SKM-1 (cell line): ENCODE measurements around the gene EYA4.

ENCODE experiments used
- DNase-seq: peaks from one replicate; lab custom pipeline; 2025; ENCODE audit not compliant: unreplicated experiment; lab: John Stamatoyannopoulos, UW

EYA4 gene

GRCh38 chr6:133241086-133241900 lies at the start of gene EYA4:
Gene EYA4, plus strand, starts transcription at chr6:133241357. Its CDS starts 33,424 bp downstream, at chr6:133274781.
- DNase-seq = peak; percentile 52

GRCh38 chr6:133193396-133193795 lies 47.8 kb upstream of the EYA4 start:
- DNase-seq = no peak

GRCh38 chr6:133198725-133199124 lies 42.4 kb upstream of the EYA4 start:
- DNase-seq = no peak

GRCh38 chr6:133201231-133201630 lies 39.9 kb upstream of the EYA4 start:
- no peak for DNase-seq

GRCh38 chr6:133202610-133203343 lies 38.4 kb upstream of the EYA4 start:
- no peak for DNase-seq

- DNase-seq = no peak
Measured at GRCh38 chr6:133203344-133203697, 37.8 kb upstream of the EYA4 start.

- no peak for DNase-seq
Measured at GRCh38 chr6:133205304-133205703, 35.9 kb upstream of the EYA4 start.

- DNase-seq = no peak
Measured at GRCh38 chr6:133206942-133207341, 34.2 kb upstream of the EYA4 start.

- no peak for DNase-seq
Measured at GRCh38 chr6:133207754-133208153, 33.4 kb upstream of the EYA4 start.

- no peak for DNase-seq
Measured at GRCh38 chr6:133208183-133208755, 32.9 kb upstream of the EYA4 start.

GRCh38 chr6:133214267-133214666 lies 26.9 kb upstream of the EYA4 start:
- DNase-seq = no peak

- DNase-seq = no peak
Measured at GRCh38 chr6:133218852-133219251, 22.3 kb upstream of the EYA4 start.

- no peak for DNase-seq
Measured at GRCh38 chr6:133223452-133224029, 17.6 kb upstream of the EYA4 start.

GRCh38 chr6:133225560-133225959 lies 15.6 kb upstream of the EYA4 start:
- no peak for DNase-seq

GRCh38 chr6:133227344-133227743 lies 13.8 kb upstream of the EYA4 start:
- no peak for DNase-seq

- no peak for DNase-seq
Measured at GRCh38 chr6:133230052-133230451, 11.1 kb upstream of the EYA4 start.

GRCh38 chr6:133235221-133235620 lies 5.9 kb upstream of the EYA4 start:
- no peak for DNase-seq

GRCh38 chr6:133236932-133237331 lies 4.2 kb upstream of the EYA4 start:
- no peak for DNase-seq

- no peak for DNase-seq
Measured at GRCh38 chr6:133240511-133241085, 559 bp upstream of the EYA4 start.

- DNase-seq = no peak
Measured at GRCh38 chr6:133241901-133242636, 912 bp downstream of the EYA4 start.
